Fibroblast of mammary gland (primary cell): ENCODE measurements around the gene DDX27.

ENCODE experiments used
- DNase-seq: peaks from one replicate; pipeline ENCODE4 v3.0.0-alpha.2; 2010; ENCODE audit warnings: low read depth
- H3K4me3 ChIP-seq: 2 replicates; pipeline ENCODE4 v1.5.1; 2011; ENCODE audit warnings: low read depth, mild to moderate bottlenecking, low read length, moderate library complexity; ENCODE audit not compliant: control insufficient read depth
- TF ChIP-seq, protein P1 (sequence below): conservative IDR thresholded peaks from 2 replicates; pipeline ENCODE4 v1.5.1; 2011; ENCODE audit warnings: low read depth, low read length, inconsistent platforms; ENCODE audit not compliant: control insufficient read depth, insufficient read depth

Gene DDX27

DNA sequence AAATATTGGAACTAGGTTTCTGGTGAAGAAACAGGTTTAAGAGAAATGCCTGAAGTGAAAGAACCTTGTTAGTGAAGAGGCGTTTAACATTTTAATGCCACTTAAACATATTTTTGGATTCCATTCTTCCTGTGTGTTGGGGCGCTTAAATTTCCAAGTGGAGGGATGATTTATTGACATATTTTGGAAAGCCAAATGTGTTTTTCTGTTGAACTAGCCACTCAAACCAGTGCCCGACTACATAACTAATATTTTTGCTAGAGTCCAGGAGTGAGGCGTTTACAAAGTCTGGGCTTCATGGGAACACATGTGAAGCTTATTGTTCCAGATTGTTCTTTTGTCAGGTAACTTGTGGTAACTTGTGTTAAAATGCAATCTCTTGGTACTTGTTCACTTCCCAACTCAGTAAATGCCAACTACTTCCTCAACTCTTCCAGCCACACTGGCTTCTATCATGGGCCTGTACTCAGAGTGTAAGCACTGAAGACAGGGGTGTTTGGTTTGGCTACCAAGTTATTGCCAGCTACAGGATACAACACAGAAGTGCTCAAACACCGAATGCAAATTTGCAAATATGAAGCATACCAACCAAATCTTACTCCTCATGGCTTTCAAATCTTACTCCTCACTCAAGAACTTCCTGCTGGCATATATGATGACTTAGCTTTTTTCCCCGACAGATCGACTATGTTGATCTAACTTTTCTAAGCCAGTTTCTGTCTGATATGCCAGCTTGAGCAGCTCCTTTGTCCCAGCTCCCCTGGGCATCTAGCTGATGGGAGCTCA lies 60.7 kb downstream of the DDX27 start:
- DNase-seq = no peak
- H3K4me3 ChIP-seq = peak overlapping the region; percentile 100
- TF ChIP-seq, protein P1, sequence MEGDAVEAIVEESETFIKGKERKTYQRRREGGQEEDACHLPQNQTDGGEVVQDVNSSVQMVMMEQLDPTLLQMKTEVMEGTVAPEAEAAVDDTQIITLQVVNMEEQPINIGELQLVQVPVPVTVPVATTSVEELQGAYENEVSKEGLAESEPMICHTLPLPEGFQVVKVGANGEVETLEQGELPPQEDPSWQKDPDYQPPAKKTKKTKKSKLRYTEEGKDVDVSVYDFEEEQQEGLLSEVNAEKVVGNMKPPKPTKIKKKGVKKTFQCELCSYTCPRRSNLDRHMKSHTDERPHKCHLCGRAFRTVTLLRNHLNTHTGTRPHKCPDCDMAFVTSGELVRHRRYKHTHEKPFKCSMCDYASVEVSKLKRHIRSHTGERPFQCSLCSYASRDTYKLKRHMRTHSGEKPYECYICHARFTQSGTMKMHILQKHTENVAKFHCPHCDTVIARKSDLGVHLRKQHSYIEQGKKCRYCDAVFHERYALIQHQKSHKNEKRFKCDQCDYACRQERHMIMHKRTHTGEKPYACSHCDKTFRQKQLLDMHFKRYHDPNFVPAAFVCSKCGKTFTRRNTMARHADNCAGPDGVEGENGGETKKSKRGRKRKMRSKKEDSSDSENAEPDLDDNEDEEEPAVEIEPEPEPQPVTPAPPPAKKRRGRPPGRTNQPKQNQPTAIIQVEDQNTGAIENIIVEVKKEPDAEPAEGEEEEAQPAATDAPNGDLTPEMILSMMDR = no peak

DNA sequence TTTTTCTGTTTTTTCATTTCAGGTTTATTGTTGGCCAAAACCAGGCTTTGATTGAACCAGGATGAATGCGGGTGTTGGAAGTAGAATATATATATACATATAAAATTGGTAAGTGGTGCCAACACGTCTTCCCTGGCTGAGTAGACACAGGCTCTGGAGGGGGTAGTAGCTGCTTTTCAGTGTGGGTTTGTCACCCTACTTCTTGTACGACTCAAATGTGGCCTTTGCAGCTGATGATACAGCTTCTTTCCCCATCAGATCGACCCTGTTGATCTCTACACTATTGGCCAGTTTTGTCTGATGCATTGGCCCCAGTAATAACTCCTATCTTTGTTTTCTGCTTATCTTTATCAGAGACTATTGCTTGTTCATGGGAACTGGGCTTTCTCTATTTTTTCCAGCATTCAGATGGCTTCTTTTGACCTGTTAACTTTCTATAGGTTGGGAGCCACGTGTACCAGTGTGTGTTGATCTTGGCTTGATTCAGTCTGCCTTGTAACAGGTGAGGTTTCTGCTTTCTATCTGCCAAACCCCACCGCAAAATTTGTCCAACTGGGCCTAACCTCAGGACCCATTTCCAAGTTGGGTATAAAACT lies 61.3 kb downstream of the DDX27 start:
- TF ChIP-seq, protein P1 = no peak
- no peak for DNase-seq
- H3K4me3 ChIP-seq = peak overlapping the region; percentile 100

DNA sequence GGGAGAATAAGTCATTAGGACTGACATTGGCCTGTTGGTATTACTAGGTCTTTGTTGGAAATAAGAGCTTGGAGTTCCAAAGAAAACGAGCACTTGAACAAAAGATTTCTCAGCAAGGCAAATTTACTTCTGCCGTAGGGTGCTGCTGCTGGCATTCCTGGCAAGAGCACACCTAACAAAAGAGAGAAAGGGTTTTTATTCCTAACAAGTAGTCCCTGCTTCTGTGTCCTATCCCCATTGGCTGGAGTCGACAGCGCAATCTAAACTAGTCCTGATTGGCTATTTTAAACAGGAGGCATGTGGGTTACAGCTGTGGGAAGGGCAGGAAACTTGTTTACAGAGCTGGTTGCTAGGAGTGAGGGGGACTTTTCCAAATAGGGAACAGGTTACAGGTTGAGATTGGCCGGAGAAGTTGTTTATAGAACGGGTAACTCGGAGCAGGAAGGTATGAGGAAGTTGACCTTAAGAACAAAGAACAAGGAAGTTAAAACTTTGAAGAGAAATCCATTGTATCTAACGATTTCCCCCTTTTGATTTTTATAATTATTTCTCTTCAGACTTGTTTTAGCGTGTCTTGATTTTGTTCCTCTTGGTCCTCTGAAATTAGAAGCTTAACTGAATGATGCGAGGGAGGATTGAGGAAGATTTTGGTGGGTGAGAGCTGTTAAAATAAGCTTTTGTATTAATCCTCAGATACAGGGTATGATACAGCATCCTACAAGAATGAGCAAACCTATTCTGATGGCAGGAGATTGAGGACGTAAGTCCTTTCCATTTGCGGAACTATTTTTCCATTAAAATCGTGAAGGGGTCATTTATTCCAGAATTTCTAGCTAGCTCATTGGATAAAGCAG lies 62.1 kb downstream of the DDX27 start:
- TF ChIP-seq, protein P1 = no peak
- DNase-seq = peak; percentile 61
- peak overlapping the region; percentile 100 for H3K4me3 ChIP-seq

DNA sequence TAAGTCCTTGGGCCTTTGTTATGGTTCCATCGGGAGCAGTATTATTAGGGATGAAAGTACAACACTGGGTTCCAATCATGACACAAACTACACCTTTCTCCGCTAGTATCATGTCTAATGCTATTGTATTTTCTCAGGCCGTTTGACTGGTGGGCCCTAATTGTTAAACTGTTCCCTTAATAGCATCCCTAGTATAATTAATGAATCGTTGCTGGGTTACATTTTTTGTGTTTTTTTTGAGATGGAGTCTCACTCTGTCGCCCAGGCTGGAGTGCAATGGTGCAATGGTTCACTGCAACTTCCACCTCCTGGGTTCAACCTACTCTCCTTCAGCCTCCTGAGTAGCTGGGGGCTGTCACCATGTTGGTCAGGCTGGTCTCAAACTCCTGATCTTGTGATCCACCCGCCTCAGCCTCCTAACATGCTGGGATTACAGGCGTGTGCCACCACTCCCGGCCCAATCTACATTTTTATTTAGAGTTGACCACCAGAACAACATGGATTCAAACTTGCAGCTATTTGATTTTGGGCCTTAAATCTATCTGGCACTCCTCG lies 62.8 kb downstream of the DDX27 start:
- TF ChIP-seq, protein P1 = no peak
- peak overlapping the region; percentile 100 for H3K4me3 ChIP-seq
- no peak for DNase-seq

DNA sequence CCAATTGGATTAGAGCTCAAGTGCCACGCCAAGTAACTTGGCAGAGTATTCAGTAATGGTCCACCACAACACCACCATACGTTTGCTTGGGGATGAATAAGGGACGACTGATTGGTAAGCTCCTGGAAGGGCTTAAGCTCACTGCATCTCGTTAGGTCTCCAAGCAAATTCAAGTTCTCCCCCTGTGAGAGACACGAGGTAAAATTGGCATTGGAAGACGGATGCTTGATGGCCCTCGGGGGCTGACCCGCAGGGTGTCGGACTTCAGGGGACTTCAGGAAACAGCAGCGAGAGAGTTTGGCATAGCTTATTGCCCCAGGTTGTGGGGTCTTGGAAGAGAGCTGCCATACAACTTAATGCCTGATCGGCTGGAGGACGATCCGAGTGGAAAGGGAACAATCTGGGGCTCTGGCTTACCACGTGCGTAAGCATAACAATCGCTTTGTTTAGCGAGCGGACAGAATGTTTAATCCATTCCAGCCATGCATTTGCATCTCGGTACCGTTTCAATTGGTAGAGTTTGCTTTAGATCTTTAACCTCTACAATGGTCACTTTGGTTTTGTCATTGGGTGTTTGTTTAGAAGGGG lies 63.5 kb downstream of the DDX27 start:
- DNase-seq = no peak
- TF ChIP-seq, protein P1 = no peak
- peak overlapping the region; percentile 100 for H3K4me3 ChIP-seq

DNA sequence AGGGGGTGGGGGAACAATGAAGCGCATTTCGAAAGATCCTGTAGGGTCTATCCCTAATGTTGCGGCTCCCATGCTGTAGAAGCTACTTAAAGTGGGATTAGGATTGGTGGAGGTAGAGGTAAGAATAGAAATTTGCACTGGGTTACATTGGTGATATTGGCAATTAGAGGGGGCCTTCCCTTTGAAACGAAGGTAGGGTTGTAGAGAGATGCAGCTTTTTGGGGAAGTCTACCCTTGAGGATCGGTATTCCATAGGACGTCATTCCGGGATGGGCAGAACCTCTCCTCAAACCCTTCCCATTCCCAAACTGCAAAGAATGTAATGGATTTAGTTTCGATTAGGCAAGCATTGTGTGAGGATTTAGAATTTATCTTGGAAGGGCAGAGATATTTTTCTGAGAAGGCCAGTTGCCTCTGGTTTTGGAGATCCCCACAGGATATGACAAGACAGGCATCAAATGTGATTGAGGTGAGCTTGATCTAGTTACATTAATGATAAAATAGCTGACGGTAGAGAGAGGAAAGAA lies 64.0 kb downstream of the DDX27 start:
- DNase-seq = no peak
- peak overlapping the region; percentile 100 for H3K4me3 ChIP-seq
- TF ChIP-seq, protein P1 = no peak
